ENCODE results near the gene AUTS2. TPM values are rescaled to one million over a fixed set of nuclear protein-coding genes. Genes with fewer than 3 reads are reported as not detected.

Gene AUTS2
- total RNA-seq, 1 experiment from 2014 or later = 2.5 TPM

- Histone ChIP-seq H3K4me1 (ENCODE audit: control insufficient read depth, insufficient read depth, low read length) (no peaks in the 10 kb centered on the region), H3K36me3 (ENCODE audit: control insufficient read depth, insufficient read depth, low read length) (no peaks in the 10 kb centered on the region), H3K9me3 (ENCODE audit: control insufficient read depth, insufficient read depth, low read depth, low read length) (no peaks in the 10 kb centered on the region), H3K4me3 (ENCODE audit: low read depth in 2 of 2, low read length in 2 of 2) (no peak overlapping the region), H3K27me3 (ENCODE audit: control insufficient read depth, insufficient read depth, low read length) (no peaks in the 10 kb centered on the region; the same call in 1 of the 2 replicates), H3K27ac (ENCODE audit: low read length) (no peak overlapping the region)
- ATAC-seq (no peak), DNase-seq (ENCODE audit: low read depth, low spot score) (no peak)
- in situ Hi-C loops (cut with HindIII; ENCODE audit: low pct_unique_long_range_greater_than_20kb, low sequenced_read_pairs) = no loop called here
- intact Hi-C loops (cut with micrococcal nuclease; ENCODE audit: unreplicated experiment) = no loop called here
- TF ChIP-seq SIN3A (IDR thresholded peaks at IDR 0.05; ENCODE audit: borderline replicate concordance, insufficient read depth, low read depth, low read length) (no peak), TCF7L2 (IDR thresholded peaks at IDR 0.05; ENCODE audit: low read depth, low read length) (no peak)
- ChIA-PET CTCF (no interaction called here), POLR2A (no interaction called here)
- no TSS peak for BruUV-seq (replicated peaks)
Observed at GRCh38 chr7:70523249-70523988, 925.1 kb downstream of the AUTS2 start.

- intact Hi-C loops (cut with micrococcal nuclease; ENCODE audit: unreplicated experiment) = no loop called here
- no peak for TF ChIP-seq POLR2AphosphoS5 (IDR thresholded peaks at IDR 0.05; ENCODE audit: low read depth, low read length)
- TF ChIP-seq CTCF (IDR thresholded peaks at IDR 0.05) = no peak
- no peak for TF ChIP-seq TCF7L2 (IDR thresholded peaks at IDR 0.05; ENCODE audit: low read depth, low read length)
- no peak for ATAC-seq
Observed at GRCh38 chr7:70523989-70524351, 925.7 kb downstream of the AUTS2 start.

GRCh38 chr7:70525991-70526390, 927.7 kb downstream of the AUTS2 start:
- in situ Hi-C loops (cut with HindIII; ENCODE audit: low pct_unique_long_range_greater_than_20kb, low sequenced_read_pairs) = no loop called here
- Histone ChIP-seq H3K27ac (ENCODE audit: low read length) (no peak overlapping the region), H3K4me3 (ENCODE audit: low read depth in 2 of 2, low read length in 2 of 2) (no peak overlapping the region), H3K27me3 (ENCODE audit: control insufficient read depth, insufficient read depth, low read length) (no peaks in the 10 kb centered on the region; the same call in 1 of the 2 replicates), H3K4me1 (ENCODE audit: control insufficient read depth, insufficient read depth, low read length) (no peaks in the 10 kb centered on the region), H3K9me3 (ENCODE audit: control insufficient read depth, insufficient read depth, low read depth, low read length) (no peaks in the 10 kb centered on the region), H3K36me3 (ENCODE audit: control insufficient read depth, insufficient read depth, low read length) (no peaks in the 10 kb centered on the region)
- TF ChIP-seq POLR2AphosphoS5 (IDR thresholded peaks at IDR 0.05; ENCODE audit: low read depth, low read length) (no peak), SIN3A (IDR thresholded peaks at IDR 0.05; ENCODE audit: borderline replicate concordance, insufficient read depth, low read depth, low read length) (no peak), TCF7L2 (IDR thresholded peaks at IDR 0.05; ENCODE audit: low read depth, low read length) (no peak), CTCF (IDR thresholded peaks at IDR 0.05) (no peak), REST (IDR thresholded peaks at IDR 0.05; ENCODE audit: insufficient read depth in 1 of 2, low read depth in 2 of 2, low read length in 1 of 2) (no peak)
- DNase-seq (ENCODE audit: low read depth, low spot score) = no peak
- CTCF ChIA-PET = interaction anchor here (0.6 kb wide), 1 partner anchor 10 kb away, joined by 3 read pairs; no protein-coding TSS in a partner anchor
- POLR2A ChIA-PET = no interaction called here
- intact Hi-C loops (cut with micrococcal nuclease; ENCODE audit: unreplicated experiment) = no loop called here
- no peak for ATAC-seq
- BruUV-seq (replicated peaks) = no TSS peak

More at GRCh38 chr7:70523989-70524351, 925.7 kb downstream of the AUTS2 start:
- no TSS peak for BruUV-seq (replicated peaks)
- Histone ChIP-seq H3K4me3 (ENCODE audit: low read depth in 2 of 2, low read length in 2 of 2) (no peak overlapping the region), H3K27ac (ENCODE audit: low read length) (no peak overlapping the region), H3K4me1 (ENCODE audit: control insufficient read depth, insufficient read depth, low read length) (no peaks in the 10 kb centered on the region), H3K36me3 (ENCODE audit: control insufficient read depth, insufficient read depth, low read length) (no peaks in the 10 kb centered on the region), H3K27me3 (ENCODE audit: control insufficient read depth, insufficient read depth, low read length) (no peaks in the 10 kb centered on the region; the same call in 1 of the 2 replicates), H3K9me3 (ENCODE audit: control insufficient read depth, insufficient read depth, low read depth, low read length) (no peaks in the 10 kb centered on the region)
- CTCF ChIA-PET = no interaction called here
- POLR2A ChIA-PET = no interaction called here
- DNase-seq (ENCODE audit: low read depth, low spot score) = no peak
- in situ Hi-C loops (cut with HindIII; ENCODE audit: low pct_unique_long_range_greater_than_20kb, low sequenced_read_pairs) = no loop called here

Measured in Panc1 (cell line).